ENCODE results near the gene ZNF280C.

ZNF280C gene

GRCh38 chrX:130301405-130301804 is 32.7 kb upstream of the ZNF280C start:
- Histone ChIP-seq H3K27me3 (ENCODE audit: insufficient read depth, low read length) (no peaks in the 10 kb centered on the region), H3K79me2 (ENCODE audit: insufficient read depth, low read length) (no peaks in the 10 kb centered on the region), H3K9ac (ENCODE audit: low read length) (no peak overlapping the region), H3K9me2 (ENCODE audit: low read depth, low read length) (no peaks in the 10 kb centered on the region), H4K20me1 (ENCODE audit: insufficient read depth, low read length) (no peaks in the 10 kb centered on the region), H3K4me1 (ENCODE audit: insufficient read depth, low read length, severe bottlenecking) (no peaks in the 10 kb centered on the region), H3K4me2 (ENCODE audit: low read length) (no peak overlapping the region), H3K27ac (ENCODE audit: low read depth, low read length, poor library complexity, severe bottlenecking) (no peak overlapping the region), H3K4me3 (ENCODE audit: low read depth, low read length, poor library complexity, severe bottlenecking) (no peak overlapping the region), H3K9me3 (ENCODE audit: low read length) (no peaks in the 10 kb centered on the region), H2AFZ (ENCODE audit: low read length) (no peak overlapping the region), H3F3A (ENCODE audit: insufficient read depth, low read length) (no peaks in the 10 kb centered on the region), H3K36me3 (ENCODE audit: insufficient read depth, low read length) (no peaks in the 10 kb centered on the region)
- TF ChIP-seq, protein P1, sequence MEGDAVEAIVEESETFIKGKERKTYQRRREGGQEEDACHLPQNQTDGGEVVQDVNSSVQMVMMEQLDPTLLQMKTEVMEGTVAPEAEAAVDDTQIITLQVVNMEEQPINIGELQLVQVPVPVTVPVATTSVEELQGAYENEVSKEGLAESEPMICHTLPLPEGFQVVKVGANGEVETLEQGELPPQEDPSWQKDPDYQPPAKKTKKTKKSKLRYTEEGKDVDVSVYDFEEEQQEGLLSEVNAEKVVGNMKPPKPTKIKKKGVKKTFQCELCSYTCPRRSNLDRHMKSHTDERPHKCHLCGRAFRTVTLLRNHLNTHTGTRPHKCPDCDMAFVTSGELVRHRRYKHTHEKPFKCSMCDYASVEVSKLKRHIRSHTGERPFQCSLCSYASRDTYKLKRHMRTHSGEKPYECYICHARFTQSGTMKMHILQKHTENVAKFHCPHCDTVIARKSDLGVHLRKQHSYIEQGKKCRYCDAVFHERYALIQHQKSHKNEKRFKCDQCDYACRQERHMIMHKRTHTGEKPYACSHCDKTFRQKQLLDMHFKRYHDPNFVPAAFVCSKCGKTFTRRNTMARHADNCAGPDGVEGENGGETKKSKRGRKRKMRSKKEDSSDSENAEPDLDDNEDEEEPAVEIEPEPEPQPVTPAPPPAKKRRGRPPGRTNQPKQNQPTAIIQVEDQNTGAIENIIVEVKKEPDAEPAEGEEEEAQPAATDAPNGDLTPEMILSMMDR (IDR thresholded peaks at IDR 0.05; ENCODE audit: low read length): no peak
- TF ChIP-seq EZH2 (IDR thresholded peaks at IDR 0.05; ENCODE audit: borderline replicate concordance, low read length): no peak

- Histone ChIP-seq H3K27ac (ENCODE audit: low read depth, low read length, poor library complexity, severe bottlenecking) (no peak overlapping the region), H3K9me3 (ENCODE audit: low read length) (no peaks in the 10 kb centered on the region), H3K9me2 (ENCODE audit: low read depth, low read length) (no peaks in the 10 kb centered on the region), H4K20me1 (ENCODE audit: insufficient read depth, low read length) (no peaks in the 10 kb centered on the region), H3K4me2 (ENCODE audit: low read length) (no peak overlapping the region), H3K9ac (ENCODE audit: low read length) (no peak overlapping the region), H3K79me2 (ENCODE audit: insufficient read depth, low read length) (no peaks in the 10 kb centered on the region), H3K27me3 (ENCODE audit: insufficient read depth, low read length) (no peaks in the 10 kb centered on the region), H3K36me3 (ENCODE audit: insufficient read depth, low read length) (no peaks in the 10 kb centered on the region), H3K4me3 (ENCODE audit: low read depth, low read length, poor library complexity, severe bottlenecking) (no peak overlapping the region), H3F3A (ENCODE audit: insufficient read depth, low read length) (no peaks in the 10 kb centered on the region), H3K4me1 (ENCODE audit: insufficient read depth, low read length, severe bottlenecking) (no peaks in the 10 kb centered on the region), H2AFZ (ENCODE audit: low read length) (no peak overlapping the region)
- TF ChIP-seq EZH2 (IDR thresholded peaks at IDR 0.05; ENCODE audit: borderline replicate concordance, low read length): no peak
- TF ChIP-seq, protein P1 (IDR thresholded peaks at IDR 0.05; ENCODE audit: low read length): no peak
These were observed 31.2 kb upstream of the ZNF280C start for GRCh38 chrX:130300010-130300282.

- Histone ChIP-seq H3K27ac (ENCODE audit: low read depth, low read length, poor library complexity, severe bottlenecking) (no peak overlapping the region), H3K27me3 (ENCODE audit: insufficient read depth, low read length) (no peaks in the 10 kb centered on the region), H2AFZ (ENCODE audit: low read length) (no peak overlapping the region), H4K20me1 (ENCODE audit: insufficient read depth, low read length) (no peaks in the 10 kb centered on the region), H3K4me2 (ENCODE audit: low read length) (no peak overlapping the region), H3K9me2 (ENCODE audit: low read depth, low read length) (no peaks in the 10 kb centered on the region), H3K9ac (ENCODE audit: low read length) (no peak overlapping the region), H3K36me3 (ENCODE audit: insufficient read depth, low read length) (no peaks in the 10 kb centered on the region), H3K4me1 (ENCODE audit: insufficient read depth, low read length, severe bottlenecking) (no peaks in the 10 kb centered on the region), H3F3A (ENCODE audit: insufficient read depth, low read length) (no peaks in the 10 kb centered on the region), H3K79me2 (ENCODE audit: insufficient read depth, low read length) (no peaks in the 10 kb centered on the region), H3K4me3 (ENCODE audit: low read depth, low read length, poor library complexity, severe bottlenecking) (no peak overlapping the region), H3K9me3 (ENCODE audit: low read length) (no peaks in the 10 kb centered on the region)
- no peak for TF ChIP-seq EZH2 (IDR thresholded peaks at IDR 0.05; ENCODE audit: borderline replicate concordance, low read length)
- TF ChIP-seq, protein P1 (IDR thresholded peaks at IDR 0.05; ENCODE audit: low read length): no peak
These were observed 30.7 kb upstream of the ZNF280C start for GRCh38 chrX:130299279-130300009.
